ENCODE measurements around the gene ZFP30.

Gene ZFP30

DNA sequence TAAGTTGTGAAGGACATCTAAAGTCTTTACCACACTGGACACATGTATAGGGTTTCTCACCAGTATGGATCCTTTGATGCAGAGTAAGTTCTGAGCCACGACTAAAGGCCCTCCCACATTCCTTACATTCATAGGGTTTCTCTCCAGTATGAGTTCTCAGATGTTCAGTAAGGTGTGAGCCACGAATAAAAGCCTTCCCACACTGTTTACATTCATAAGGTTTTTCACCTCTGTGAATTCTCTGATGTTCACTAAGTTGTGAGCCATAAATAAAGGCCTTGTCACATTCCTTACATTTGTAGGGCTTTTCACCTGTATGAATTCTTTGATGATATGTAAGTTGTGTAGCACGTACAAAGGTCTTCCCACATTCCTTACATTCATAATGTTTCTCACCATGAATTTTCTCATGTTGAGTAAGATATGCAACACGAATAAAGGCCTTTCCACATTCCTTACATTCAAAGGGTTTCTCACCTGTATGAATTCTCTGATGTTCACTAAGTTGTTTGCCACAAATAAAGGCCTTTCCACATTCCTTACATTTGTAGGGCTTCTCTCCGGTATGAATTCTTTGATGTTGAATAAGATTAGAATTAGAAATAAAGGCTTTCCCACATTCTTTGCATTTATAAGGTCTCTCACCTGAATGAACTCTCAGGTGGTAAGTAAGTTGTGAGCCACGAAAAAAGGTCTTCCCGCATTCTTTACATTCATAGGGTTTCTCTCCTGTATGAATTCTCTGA, 90.5 kb downstream of the ZFP30 start:
- no peak for DNase-seq (ENCODE audit: low read depth in 2 of 2)

Data from stimulated activated CD8-positive, alpha-beta memory T cell treated with anti-CD3 and anti-CD28 coated beads, Interleukin-15, amount 100 ng/mL, for 4 hours (primary cell).